Measurements from ENCODE around the gene NAGK.
"Not testable (repeated sequence)": the region's sequence is repeated elsewhere in the genome, so short reads cannot be mapped to it uniquely, and the experiment has no call there.

Gene NAGK

GRCh38 chr2:71068218-71069035, at the start of gene NAGK:
TSS of gene NAGK (plus strand) at chr2:71068648. CDS start at chr2:71068684, 36 bp downstream.
- peak within 1 kb of the TSS; percentile 90 for H3K27ac ChIP-seq
- ChIA-PET POLR2A (ENCODE audit: low non-redundant PET) (interaction anchor here (0.9 to 1.3 kb wide), 5 partner anchors 9 to 81 kb away, joined by 3 to 6 read pairs (median 4); no protein-coding TSS in a partner anchor), CTCF (interaction anchor here (0.6 to 1.6 kb wide), 4 partner anchors 19 to 46 kb away, joined by 3 to 8 read pairs (median 3); no protein-coding TSS in a partner anchor)
- DNase-seq (ENCODE audit: low spot score), result peak; percentile 99
- TF ChIP-seq, protein P1, sequence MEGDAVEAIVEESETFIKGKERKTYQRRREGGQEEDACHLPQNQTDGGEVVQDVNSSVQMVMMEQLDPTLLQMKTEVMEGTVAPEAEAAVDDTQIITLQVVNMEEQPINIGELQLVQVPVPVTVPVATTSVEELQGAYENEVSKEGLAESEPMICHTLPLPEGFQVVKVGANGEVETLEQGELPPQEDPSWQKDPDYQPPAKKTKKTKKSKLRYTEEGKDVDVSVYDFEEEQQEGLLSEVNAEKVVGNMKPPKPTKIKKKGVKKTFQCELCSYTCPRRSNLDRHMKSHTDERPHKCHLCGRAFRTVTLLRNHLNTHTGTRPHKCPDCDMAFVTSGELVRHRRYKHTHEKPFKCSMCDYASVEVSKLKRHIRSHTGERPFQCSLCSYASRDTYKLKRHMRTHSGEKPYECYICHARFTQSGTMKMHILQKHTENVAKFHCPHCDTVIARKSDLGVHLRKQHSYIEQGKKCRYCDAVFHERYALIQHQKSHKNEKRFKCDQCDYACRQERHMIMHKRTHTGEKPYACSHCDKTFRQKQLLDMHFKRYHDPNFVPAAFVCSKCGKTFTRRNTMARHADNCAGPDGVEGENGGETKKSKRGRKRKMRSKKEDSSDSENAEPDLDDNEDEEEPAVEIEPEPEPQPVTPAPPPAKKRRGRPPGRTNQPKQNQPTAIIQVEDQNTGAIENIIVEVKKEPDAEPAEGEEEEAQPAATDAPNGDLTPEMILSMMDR (conservative IDR thresholded peaks at IDR 0.05; ENCODE audit: low read depth), result no peak

DNA sequence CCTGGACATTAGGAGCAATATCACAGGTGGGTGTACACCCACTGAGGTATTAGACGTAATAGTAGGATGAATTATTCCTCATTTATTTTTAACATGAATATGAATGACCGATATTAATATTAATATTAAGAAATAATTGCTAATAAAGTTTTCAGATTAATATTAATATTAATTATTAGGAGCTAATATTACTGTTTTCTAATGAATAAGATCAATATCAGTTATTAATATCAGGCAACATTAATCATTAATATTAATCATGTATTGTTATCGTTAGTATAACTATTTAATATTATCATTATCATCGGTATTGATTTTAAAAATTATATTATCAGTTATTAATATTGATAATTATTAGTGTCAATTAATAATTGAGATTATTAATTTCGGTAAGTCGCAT, 48.5 kb upstream of the NAGK start:
- H3K27ac ChIP-seq; CTCF ChIA-PET; POLR2A ChIA-PET (ENCODE audit: low non-redundant PET): not testable (repeated sequence)

DNA sequence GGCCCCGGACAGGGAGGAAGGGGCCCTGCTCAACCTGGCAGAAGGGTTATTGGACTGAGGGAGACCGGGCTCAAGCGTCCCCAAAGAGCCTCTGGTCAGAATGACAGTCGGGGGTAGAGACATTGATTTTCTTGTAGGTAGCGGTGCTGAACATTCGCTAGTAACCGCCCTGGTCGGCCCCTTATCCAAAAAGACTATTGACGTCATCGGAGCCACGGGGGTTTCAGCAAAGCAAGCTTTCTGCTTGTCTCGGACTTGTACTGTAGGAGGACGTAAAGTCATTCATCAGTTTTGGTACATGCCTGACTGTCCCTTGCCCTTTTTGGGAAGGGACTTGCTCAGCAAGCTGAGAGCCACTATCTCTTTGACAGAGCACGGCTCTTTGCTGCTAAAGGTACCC, 47.1 kb upstream of the NAGK start:
- POLR2A ChIA-PET (ENCODE audit: low non-redundant PET); H3K27ac ChIP-seq; DNase-seq (ENCODE audit: low spot score): not testable (repeated sequence)
- CTCF ChIA-PET, result interaction anchor here (0.6 kb wide), 1 partner anchor 20 kb away, joined by 3 read pairs; no protein-coding TSS in a partner anchor

More for the DNA sequence above, 48.5 kb upstream of the NAGK start:
- DNase-seq (ENCODE audit: low spot score), result not testable (repeated sequence)

DNA sequence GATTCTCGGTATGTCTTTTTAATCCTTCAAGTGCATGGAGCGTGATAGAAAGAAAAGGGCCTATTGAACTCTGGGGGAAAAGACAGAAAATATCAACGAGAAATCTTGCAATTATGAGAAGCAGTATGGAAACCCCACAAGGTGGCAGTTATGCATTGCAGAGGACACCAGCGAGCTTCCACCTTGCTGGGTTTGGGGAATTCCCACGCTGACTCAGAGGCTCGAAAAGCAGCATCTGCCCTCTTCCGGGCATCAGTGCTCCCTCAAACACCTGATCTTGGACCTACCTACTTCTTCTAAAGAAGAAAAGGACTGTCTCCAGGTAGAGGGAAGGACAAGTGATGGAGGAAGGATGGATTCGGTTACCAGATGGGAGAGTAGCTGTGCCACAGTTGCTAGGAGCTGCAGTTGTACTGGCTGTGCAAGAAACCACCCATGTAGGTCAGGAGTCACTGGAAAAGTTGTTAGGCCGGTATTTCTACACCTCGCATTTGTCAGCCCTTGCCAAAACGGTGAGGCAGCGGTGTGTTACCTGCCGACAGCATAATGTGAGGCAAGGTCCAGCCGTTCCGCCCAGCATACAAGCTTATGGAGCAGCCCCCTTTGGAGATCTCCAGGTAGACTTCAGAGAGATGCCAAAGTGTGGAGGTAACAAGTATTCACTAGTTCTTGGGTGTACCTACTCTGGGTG, 44.8 kb upstream of the NAGK start:
- CTCF ChIA-PET, result interaction anchor here (0.6 to 0.9 kb wide), 5 partner anchors 26 to 1844 kb away, joined by 3 to 4 read pairs (median 3); no protein-coding TSS in a partner anchor
- POLR2A ChIA-PET (ENCODE audit: low non-redundant PET); H3K27ac ChIP-seq: not testable (repeated sequence)
- TF ChIP-seq, protein P1 (conservative IDR thresholded peaks at IDR 0.05; ENCODE audit: low read depth), result peak; percentile 26
- DNase-seq (ENCODE audit: low spot score), result peak; percentile 14

- H3K27ac ChIP-seq; CTCF ChIA-PET; DNase-seq (ENCODE audit: low spot score); POLR2A ChIA-PET (ENCODE audit: low non-redundant PET): not testable (repeated sequence)
Measured at GRCh38 chr2:71036296-71036695, 32.2 kb upstream of the NAGK start.

DNA sequence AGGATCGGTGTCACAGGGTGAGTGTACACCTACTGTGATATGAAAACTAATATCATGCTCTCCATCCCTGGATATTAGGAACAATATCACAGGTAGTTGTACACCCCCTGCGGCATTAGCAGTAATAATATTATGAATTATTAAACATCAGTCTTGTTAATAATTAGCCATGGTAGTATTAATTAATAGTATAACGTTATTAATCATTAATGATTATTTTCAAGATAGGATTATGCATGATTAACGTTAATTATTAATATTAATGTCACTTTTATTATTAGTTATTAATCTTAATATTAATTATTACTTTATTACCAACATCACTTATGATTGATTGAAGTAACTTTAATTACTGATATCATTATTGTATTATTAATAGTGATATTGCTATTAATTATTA, 26.2 kb upstream of the NAGK start:
- ChIA-PET CTCF (no interaction called here), POLR2A (ENCODE audit: low non-redundant PET) (no interaction called here)
- no peak overlapping the region for H3K27ac ChIP-seq
- TF ChIP-seq, protein P1 (conservative IDR thresholded peaks at IDR 0.05; ENCODE audit: low read depth), result no peak
- no peak for DNase-seq (ENCODE audit: low spot score)

DNA sequence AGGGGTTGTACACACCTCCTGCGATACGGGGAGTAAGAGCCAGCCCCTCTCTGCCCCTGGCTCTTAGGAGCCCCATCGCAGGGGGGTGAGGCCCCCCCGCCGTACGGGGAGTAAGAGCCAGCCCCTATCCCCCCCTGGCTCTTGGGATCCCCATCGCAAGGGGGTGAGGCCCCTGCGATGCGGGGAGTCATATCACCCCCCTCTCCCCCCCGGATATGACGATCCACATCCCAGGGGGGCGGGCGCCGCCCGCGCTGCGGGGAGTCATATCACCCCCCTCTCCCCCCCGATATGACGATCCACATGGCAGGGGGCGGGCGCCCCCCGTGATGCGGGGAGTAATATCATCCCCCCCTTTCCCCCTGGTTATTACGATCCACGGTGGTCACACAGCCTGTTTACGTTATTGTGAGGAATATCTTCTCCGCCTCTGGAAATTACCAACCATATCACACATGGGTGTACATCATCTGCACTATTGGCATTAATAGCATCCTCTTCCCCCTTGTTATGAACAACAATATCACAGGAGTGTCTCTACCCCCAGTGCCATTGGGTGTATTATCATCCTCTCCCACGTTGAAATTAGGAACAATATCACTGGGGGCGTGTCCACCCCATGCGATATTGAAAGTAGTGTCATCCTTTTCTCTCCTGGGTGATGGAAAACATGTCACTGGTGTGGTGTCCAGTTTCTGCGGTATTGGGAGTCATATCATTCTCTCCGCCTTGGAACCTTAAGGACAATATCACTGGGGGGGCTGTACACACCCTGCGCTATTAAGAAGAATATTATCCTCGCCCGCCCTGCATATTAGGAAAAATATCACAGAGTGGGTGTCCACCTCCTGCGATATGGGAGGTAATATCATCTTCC, 24.7 kb upstream of the NAGK start:
- CTCF ChIA-PET, result no interaction called here
- TF ChIP-seq, protein P1 (conservative IDR thresholded peaks at IDR 0.05; ENCODE audit: low read depth), result no peak
- POLR2A ChIA-PET (ENCODE audit: low non-redundant PET), result no interaction called here
- no peak overlapping the region for H3K27ac ChIP-seq
- no peak for DNase-seq (ENCODE audit: low spot score)

All from RWPE1 (cell line).